ENCODE data around the gene ARHGEF40. TPM values are rescaled to one million over a fixed set of nuclear protein-coding genes. Genes with fewer than 3 reads are reported as not detected.

ARHGEF40 gene
- total RNA-seq, 2 experiments from 2014 or later: 0.22 TPM; not detected in 1

GRCh38 chr14:21084396-21084795, 14.3 kb downstream of the ARHGEF40 start:
- no peak overlapping the region for H3K4me3 Mint-ChIP-seq
- DNase-seq: no peak
- peaks cover 22% of the 10 kb centered on the region for H3K4me1 Mint-ChIP-seq
- ChIA-PET CTCF (interaction anchor here (0.7 to 1.6 kb wide), 5 partner anchors 8 to 87 kb away, joined by 3 to 12 read pairs (median 6); no protein-coding TSS in a partner anchor), POLR2A (no interaction called here)
- peaks cover 4% of the 10 kb centered on the region for H3K27me3 Mint-ChIP-seq
- no peak overlapping the region for H3K27ac Mint-ChIP-seq
- H3K36me3 Mint-ChIP-seq (ENCODE audit: low read depth): no peaks in the 10 kb centered on the region
- H3K9me3 Mint-ChIP-seq: no peaks in the 10 kb centered on the region

- H3K27me3 Mint-ChIP-seq: no peaks in the 10 kb centered on the region
- no peaks in the 10 kb centered on the region for H3K9me3 Mint-ChIP-seq
- H3K4me3 Mint-ChIP-seq: no peak overlapping the region
- peaks cover 22% of the 10 kb centered on the region for H3K4me1 Mint-ChIP-seq
- H3K36me3 Mint-ChIP-seq (ENCODE audit: low read depth): no peaks in the 10 kb centered on the region
- no peak overlapping the region for H3K27ac Mint-ChIP-seq
- ChIA-PET POLR2A (no interaction called here), CTCF (interaction anchor here (0.6 to 5.5 kb wide), 4 partner anchors 11 to 88 kb away, joined by 3 to 52 read pairs (median 5); partner anchors contain the start of gene TMEM253)
- DNase-seq: no peak
Measured at GRCh38 chr14:21084998-21085853, 15.1 kb downstream of the ARHGEF40 start.

GRCh38 chr14:21086908-21087293, 16.8 kb downstream of the ARHGEF40 start:
- POLR2A ChIA-PET: interaction anchor here (0.8 kb wide), 1 partner anchor 18 kb away, joined by 3 read pairs; no protein-coding TSS in a partner anchor
- no peak for DNase-seq
- CTCF ChIA-PET: interaction anchor here (0.6 to 5.5 kb wide), 7 partner anchors 10 to 454 kb away, joined by 3 to 52 read pairs (median 3); partner anchors contain the start of gene TMEM253
- no peaks in the 10 kb centered on the region for H3K27me3 Mint-ChIP-seq
- H3K27ac Mint-ChIP-seq: no peak overlapping the region
- H3K4me1 Mint-ChIP-seq: peaks cover 22% of the 10 kb centered on the region
- H3K36me3 Mint-ChIP-seq (ENCODE audit: low read depth): no peaks in the 10 kb centered on the region
- H3K4me3 Mint-ChIP-seq: no peak overlapping the region
- no peaks in the 10 kb centered on the region for H3K9me3 Mint-ChIP-seq

- peak overlapping the region; percentile 57 for H3K27ac Mint-ChIP-seq
- peaks cover 23% of the 10 kb centered on the region for H3K4me1 Mint-ChIP-seq
- DNase-seq: peak; percentile 87
- no peak overlapping the region for H3K4me3 Mint-ChIP-seq
- H3K9me3 Mint-ChIP-seq: no peaks in the 10 kb centered on the region
- POLR2A ChIA-PET: interaction anchor here (0.6 to 0.8 kb wide), 2 partner anchors 17 to 415 kb away, joined by 3 read pairs; no protein-coding TSS in a partner anchor
- H3K36me3 Mint-ChIP-seq (ENCODE audit: low read depth): no peaks in the 10 kb centered on the region
- no peaks in the 10 kb centered on the region for H3K27me3 Mint-ChIP-seq
- CTCF ChIA-PET: interaction anchor here (0.6 to 5.5 kb wide), 8 partner anchors 8 to 454 kb away, joined by 3 to 52 read pairs (median 3); partner anchors contain the start of gene TMEM253
Measured at GRCh38 chr14:21087294-21088091, 17.4 kb downstream of the ARHGEF40 start.

- Mint-ChIP-seq H3K4me3 (no peak overlapping the region), H3K27ac (no peak overlapping the region), H3K9me3 (no peaks in the 10 kb centered on the region), H3K4me1 (peaks cover 27% of the 10 kb centered on the region), H3K27me3 (no peaks in the 10 kb centered on the region), H3K36me3 (ENCODE audit: low read depth) (no peaks in the 10 kb centered on the region)
- ChIA-PET POLR2A (no interaction called here), CTCF (interaction anchor here (0.6 to 5.5 kb wide), 8 partner anchors 9 to 74 kb away, joined by 3 to 52 read pairs (median 5); partner anchors contain the start of genes ARHGEF40 and TMEM253)
- DNase-seq: no peak
Measured at GRCh38 chr14:21088687-21089086, 18.6 kb downstream of the ARHGEF40 start.

- H3K4me3 Mint-ChIP-seq: no peak overlapping the region
- no peaks in the 10 kb centered on the region for H3K27me3 Mint-ChIP-seq
- no peaks in the 10 kb centered on the region for H3K36me3 Mint-ChIP-seq (ENCODE audit: low read depth)
- CTCF ChIA-PET: interaction anchor here (1.3 to 5.5 kb wide), 5 partner anchors 13 to 74 kb away, joined by 3 to 52 read pairs (median 6); partner anchors contain the start of genes ARHGEF40 and TMEM253
- H3K9me3 Mint-ChIP-seq: no peaks in the 10 kb centered on the region
- peaks cover 29% of the 10 kb centered on the region for H3K4me1 Mint-ChIP-seq
- POLR2A ChIA-PET: no interaction called here
- no peak for DNase-seq
- peak overlapping the region; percentile 46 for H3K27ac Mint-ChIP-seq
Measured at GRCh38 chr14:21089271-21089670, 19.2 kb downstream of the ARHGEF40 start.

- Mint-ChIP-seq H3K27ac (no peak overlapping the region), H3K4me3 (no peak overlapping the region), H3K9me3 (no peaks in the 10 kb centered on the region), H3K4me1 (peaks cover 29% of the 10 kb centered on the region), H3K27me3 (no peaks in the 10 kb centered on the region), H3K36me3 (ENCODE audit: low read depth) (no peaks in the 10 kb centered on the region)
- ChIA-PET POLR2A (no interaction called here), CTCF (interaction anchor here (1.3 to 5.5 kb wide), 5 partner anchors 13 to 75 kb away, joined by 3 to 52 read pairs (median 6); partner anchors contain the start of genes ARHGEF40 and TMEM253)
- no peak for DNase-seq
Measured at GRCh38 chr14:21089877-21090193, 19.7 kb downstream of the ARHGEF40 start.

GRCh38 chr14:21090194-21090939, 20.3 kb downstream of the ARHGEF40 start:
- no peak overlapping the region for H3K27ac Mint-ChIP-seq
- no peaks in the 10 kb centered on the region for H3K36me3 Mint-ChIP-seq (ENCODE audit: low read depth)
- ChIA-PET POLR2A (no interaction called here), CTCF (interaction anchor here (2.0 to 5.5 kb wide), 4 partner anchors 12 to 76 kb away, joined by 5 to 52 read pairs (median 6); partner anchors contain the start of genes ARHGEF40 and TMEM253)
- H3K9me3 Mint-ChIP-seq: no peaks in the 10 kb centered on the region
- peaks cover 29% of the 10 kb centered on the region for H3K4me1 Mint-ChIP-seq
- no peak overlapping the region for H3K4me3 Mint-ChIP-seq
- no peak for DNase-seq
- no peaks in the 10 kb centered on the region for H3K27me3 Mint-ChIP-seq

GRCh38 chr14:21090940-21091663, 21.0 kb downstream of the ARHGEF40 start:
- Mint-ChIP-seq H3K4me3 (no peak overlapping the region), H3K9me3 (no peaks in the 10 kb centered on the region), H3K27me3 (no peaks in the 10 kb centered on the region), H3K27ac (no peak overlapping the region), H3K4me1 (peaks cover 29% of the 10 kb centered on the region), H3K36me3 (ENCODE audit: low read depth) (no peaks in the 10 kb centered on the region)
- no peak for DNase-seq
- CTCF ChIA-PET: interaction anchor here (1.7 to 5.5 kb wide), 14 partner anchors 11 to 92 kb away, joined by 5 to 121 read pairs (median 12); partner anchors contain the start of genes ARHGEF40, SLC39A2 and TMEM253
- POLR2A ChIA-PET: no interaction called here

- H3K27me3 Mint-ChIP-seq: peaks cover under 1% of the 10 kb centered on the region
- no peaks in the 10 kb centered on the region for H3K36me3 Mint-ChIP-seq (ENCODE audit: low read depth)
- POLR2A ChIA-PET: interaction anchor here (1.1 kb wide), 1 partner anchor 12 kb away, joined by 5 read pairs; no protein-coding TSS in a partner anchor
Measured at GRCh38 chr14:21091821-21092272, 21.7 kb downstream of the ARHGEF40 start.

GRCh38 chr14:21092273-21093011, 22.3 kb downstream of the ARHGEF40 start:
- Mint-ChIP-seq H3K27ac (no peak overlapping the region), H3K4me3 (no peak overlapping the region), H3K36me3 (ENCODE audit: low read depth) (no peaks in the 10 kb centered on the region), H3K4me1 (peaks cover 24% of the 10 kb centered on the region), H3K27me3 (peaks cover 6% of the 10 kb centered on the region), H3K9me3 (no peaks in the 10 kb centered on the region)
- ChIA-PET POLR2A (interaction anchor here (1.1 kb wide), 1 partner anchor 12 kb away, joined by 5 read pairs; no protein-coding TSS in a partner anchor), CTCF (interaction anchor here (0.6 to 5.1 kb wide), 44 partner anchors 9 to 1696 kb away, joined by 3 to 121 read pairs (median 4); partner anchors contain the start of genes ARHGEF40, NDRG2, SLC39A2 and TMEM253)
- DNase-seq: peak; percentile 91

More at GRCh38 chr14:21091821-21092272, 21.7 kb downstream of the ARHGEF40 start:
- Mint-ChIP-seq H3K27ac (no peak overlapping the region), H3K4me1 (peaks cover 24% of the 10 kb centered on the region), H3K4me3 (no peak overlapping the region), H3K9me3 (no peaks in the 10 kb centered on the region)
- CTCF ChIA-PET: interaction anchor here (0.6 to 5.1 kb wide), 37 partner anchors 8 to 228 kb away, joined by 3 to 121 read pairs (median 6); partner anchors contain the start of genes ARHGEF40, NDRG2, SLC39A2 and TMEM253
- no peak for DNase-seq
